Superior temporal gyrus (tissue), 1 donor: ENCODE measurements around the gene KLHL6.
"Not testable (repeated sequence)": the region's sequence is repeated elsewhere in the genome, so short reads cannot be mapped to it uniquely, and the experiment has no call there.

ENCODE experiments used
- DNase-seq: peaks from one replicate; pipeline ENCODE4 v3.0.0-alpha.2; 2016; ENCODE audit errors: extremely low spot score

Gene KLHL6

DNA sequence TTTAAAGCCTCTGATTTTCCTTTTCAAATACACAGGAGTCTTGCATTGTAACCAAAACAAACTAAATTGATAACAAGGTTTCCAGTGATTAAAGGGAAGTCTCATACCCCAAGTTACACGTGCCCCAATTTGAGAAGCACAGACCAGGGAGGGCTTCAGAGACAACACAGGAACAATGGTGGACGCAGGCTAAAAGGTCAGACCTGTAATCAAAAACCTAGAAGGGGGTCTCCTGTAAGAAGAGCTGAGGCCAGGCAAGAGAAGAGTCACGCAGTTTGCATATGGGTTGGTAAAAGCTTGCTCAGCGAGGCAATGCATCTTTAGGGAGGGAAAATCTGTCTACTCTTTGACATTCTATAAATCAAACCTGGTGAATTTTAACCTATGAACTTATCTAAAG is 68.5 kb downstream of the KLHL6 start:
- DNase-seq = no peak

DNA sequence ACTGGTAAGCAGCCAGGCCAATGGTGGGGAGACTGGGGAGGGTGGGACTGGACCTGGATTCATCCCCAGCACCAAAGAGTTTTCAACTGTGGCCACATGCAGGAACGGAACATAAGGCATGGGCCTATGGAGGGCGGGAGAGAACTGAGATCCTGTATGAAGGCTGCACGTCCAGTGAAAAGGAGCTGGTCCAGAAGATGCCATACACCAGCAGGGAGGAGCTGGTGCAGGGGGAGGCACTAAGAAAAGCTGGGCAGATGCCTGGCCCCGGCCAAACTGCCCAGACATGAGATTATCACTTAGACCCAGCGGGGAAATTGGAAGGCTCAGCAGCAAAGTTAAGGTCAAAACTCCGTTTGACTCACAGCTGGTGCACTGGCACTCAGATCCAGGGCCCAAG is 69.0 kb downstream of the KLHL6 start:
- no peak for DNase-seq

DNA sequence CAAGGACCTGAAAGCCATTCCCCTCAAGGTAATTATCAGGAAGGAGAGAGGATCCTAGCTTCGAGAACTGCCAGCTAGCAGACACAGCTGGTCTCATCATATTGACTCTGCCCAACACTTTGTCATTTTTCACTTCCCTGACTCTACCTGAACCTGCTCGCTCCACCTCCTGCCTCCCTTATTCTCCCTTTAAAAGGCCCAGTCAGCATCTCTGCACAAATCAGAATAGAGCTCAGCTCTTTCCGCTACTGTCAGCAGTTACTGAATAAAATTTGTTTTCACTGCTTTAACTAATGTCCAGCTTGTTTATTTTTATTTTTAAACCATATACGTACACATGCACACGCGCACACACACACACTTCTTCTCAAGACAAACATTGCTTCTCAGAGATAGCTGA is 69.9 kb downstream of the KLHL6 start:
- no peak for DNase-seq

DNA sequence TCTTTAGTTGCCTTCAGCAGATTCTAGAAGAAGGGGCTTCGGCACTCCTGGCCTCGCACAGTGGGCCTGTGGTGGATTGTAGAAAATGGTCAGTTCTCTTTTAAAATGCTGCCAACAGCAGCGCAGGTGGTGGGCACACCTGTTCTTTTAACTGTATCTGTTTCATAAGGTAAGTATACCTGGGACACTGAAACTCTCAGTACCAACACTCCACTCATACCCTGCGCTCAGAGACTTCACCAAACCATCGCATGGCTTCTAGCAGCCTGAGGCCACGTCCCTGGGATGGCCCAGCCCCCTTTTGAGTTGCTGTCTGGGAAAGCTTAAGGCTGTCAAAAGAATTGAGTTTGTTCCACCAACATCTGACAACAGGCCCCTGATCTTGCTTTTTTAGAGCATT is 70.4 kb downstream of the KLHL6 start:
- DNase-seq = no peak

DNA sequence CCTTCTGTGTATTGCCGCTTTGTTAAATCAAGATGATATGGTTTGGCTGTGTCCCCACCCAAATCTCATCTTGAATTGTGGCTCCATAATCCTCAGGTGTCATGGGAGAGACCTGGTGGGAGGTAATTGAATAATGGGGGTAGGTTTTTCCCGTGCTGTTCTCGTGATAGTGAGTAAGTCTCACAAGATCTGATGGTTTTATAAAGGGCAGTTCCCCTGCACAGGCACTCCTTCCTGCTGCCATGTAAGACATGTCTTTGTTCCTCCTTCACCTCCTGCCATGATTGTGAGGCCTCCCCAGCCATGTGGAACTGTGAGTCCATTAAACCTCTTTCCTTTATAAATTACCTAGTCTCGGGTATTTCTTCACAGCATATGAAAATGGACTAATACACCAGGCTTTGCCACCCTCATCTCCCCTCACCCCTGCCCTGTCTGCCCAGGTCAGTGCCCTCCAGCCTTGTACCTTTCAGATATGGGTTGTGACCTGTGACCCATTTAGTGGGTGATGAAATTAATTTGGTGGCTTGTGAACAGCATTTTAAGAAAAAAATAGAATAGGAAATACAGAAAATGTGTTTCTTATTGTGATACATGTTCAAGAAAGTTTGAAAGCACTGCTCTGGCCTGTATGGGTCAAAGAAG is 71.0 kb downstream of the KLHL6 start:
- DNase-seq = no peak

DNA sequence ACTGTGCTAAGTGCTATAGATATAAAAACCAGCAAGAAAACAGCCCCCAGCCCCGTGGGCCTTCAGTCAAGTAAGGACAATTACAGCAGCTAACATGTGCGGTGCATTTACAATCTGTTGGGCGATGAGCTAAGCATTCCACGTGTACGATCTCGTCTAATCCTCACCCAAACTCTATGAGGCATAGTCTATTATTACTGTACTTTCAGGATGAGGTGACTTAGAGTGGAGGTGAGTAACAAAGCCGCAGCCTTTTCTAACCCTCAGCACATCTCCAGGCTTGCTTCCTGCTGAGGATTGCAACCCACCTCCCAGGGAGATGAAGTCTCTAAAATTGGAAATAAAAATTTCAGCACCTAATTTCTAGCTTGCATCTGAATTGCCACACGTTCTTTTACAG is 73.9 kb downstream of the KLHL6 start:
- no peak for DNase-seq

DNA sequence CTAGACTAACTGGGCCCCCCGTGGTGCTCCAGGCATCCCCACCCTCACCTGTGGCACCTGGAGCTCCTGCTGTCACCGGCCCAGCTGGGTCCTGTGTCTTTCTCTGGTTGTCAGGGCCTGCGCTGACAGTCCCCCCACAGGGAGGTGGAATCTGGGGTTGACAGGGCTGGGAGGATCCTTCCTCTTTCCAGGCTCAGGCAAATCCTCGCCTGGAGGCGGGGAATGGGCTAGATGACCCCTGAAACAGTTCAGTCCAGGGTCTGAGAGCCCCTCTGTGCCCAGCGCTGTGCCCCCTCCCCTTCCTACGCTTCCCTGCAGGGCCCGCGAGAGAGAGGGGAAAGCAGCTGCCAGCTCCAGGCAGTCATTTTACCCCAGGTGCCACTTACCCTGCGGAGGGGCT is 77.0 kb downstream of the KLHL6 start:
- no peak for DNase-seq

DNA sequence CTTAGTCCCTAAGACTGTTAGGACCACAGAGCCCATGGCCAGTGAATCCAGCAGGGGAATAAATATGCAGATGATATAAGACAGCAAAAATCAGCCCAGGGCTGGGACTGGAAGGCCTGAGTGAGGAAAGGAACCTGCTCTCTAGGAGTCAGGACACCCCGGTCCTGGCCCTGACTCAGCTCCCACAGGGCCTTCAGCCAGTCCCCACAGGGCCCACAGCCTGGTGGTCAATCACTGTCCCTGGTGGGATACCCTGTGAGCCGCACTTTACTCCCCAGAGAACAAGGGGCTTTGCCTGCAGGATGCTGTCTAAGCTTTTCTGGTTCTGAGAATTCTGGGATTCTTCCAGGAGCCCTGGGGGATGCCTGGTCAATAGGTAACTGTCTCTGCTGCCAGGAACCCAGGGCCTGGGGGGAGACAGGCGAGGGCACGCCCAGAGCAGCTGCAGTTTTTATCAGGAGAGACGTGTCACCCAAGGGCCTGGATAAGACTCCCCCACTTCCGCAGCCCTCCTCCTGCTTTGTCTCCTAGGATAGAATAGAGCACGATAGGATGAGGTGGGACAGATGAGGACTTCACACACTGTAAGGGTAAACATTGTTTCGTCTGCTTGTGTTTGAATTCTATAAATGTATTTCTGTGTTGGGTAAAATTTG is 77.6 kb downstream of the KLHL6 start:
- DNase-seq = no peak

DNA sequence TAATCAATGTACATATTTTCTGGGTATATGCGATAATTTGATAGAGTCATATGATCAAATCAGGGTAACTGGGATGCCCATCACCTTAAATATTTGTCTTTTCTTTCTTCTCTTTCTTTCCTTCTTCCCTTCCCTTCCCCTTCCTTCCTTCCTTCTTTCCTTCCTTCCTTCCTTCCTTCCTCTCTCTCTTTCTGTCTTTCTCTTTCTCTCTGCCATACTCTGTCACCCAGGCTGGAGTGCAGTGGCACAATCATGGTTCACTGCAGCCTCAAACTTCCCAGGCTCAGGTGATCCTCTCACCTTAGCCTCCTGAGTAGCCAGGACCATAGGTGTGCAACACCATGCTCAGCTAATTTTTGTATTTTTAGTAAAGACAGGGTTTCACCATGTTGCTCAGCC is 79.7 kb downstream of the KLHL6 start:
- not testable (repeated sequence) for DNase-seq

DNA sequence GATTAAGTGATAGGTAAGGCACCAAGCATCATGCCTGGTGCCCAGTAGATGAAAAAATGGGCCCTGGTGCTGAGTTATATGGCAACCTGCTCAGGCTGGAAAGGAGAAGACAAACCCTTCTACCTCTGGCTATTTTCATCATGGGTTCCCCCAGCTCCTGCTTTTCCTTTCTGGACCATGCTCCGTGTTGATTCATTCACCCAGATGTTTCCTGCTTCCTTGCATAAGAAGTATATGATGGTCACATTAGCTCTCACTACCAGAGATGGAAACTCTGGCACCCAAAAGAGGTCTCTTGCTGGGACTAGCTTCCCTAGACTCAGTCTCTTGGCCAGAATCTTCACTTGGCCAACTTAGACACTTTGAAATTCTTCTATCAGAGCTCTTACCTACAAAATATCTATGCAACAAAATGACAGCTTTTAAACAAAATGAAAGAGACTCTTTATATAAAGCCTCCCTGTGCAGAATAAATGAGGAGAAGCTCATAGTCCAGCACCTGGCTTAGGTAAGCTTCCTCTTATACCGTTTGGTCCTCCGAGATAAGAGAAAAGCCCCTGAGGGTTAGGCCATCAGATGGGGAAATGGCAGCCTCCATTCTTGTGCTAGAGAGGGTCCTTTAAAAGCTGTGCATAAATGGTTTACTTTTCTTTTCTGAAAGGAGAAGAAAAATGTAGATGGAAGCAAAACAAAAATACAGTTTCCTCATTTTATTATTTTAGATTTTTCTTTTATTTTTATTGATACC is 80.3 kb downstream of the KLHL6 start:
- no peak for DNase-seq

DNA sequence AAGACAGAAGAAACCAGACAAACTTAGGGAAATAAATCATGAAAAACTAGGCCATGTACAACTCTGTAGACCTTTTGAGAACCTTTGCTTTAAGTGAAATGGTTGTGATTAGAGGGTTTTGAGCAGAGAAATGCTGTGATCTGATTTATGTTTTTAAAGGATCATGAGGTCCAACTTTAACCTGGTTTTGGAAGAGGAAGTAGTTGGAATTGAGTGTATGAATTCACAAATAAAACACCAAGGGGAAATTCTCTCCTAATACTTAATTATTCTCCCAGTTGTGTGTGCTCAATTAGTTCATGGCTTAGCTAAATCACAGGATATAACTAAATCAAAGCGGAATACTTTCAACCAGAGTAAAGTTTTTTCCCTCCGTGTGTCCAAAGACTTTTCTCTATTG is 81.5 kb downstream of the KLHL6 start:
- no peak for DNase-seq

DNA sequence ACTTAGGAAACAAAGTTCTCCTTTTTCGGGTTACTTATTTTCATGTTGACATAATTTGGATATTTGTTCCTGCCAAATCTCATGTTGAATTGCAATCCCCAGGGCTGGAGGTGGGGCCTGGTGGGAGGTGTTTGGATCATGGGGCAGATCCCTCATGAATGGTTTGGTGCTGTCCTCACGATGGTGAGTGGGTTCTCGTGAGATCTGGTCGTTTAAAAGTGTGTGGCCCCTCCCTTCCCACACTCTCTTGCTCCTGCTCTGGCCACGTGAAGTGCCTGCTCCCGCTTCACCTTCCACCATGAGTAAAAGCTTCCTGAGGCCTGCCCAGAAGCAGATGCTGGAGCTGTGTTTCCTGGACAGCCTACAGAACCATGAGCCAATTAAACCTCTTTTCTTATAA is 83.4 kb downstream of the KLHL6 start:
- DNase-seq = no peak

DNA sequence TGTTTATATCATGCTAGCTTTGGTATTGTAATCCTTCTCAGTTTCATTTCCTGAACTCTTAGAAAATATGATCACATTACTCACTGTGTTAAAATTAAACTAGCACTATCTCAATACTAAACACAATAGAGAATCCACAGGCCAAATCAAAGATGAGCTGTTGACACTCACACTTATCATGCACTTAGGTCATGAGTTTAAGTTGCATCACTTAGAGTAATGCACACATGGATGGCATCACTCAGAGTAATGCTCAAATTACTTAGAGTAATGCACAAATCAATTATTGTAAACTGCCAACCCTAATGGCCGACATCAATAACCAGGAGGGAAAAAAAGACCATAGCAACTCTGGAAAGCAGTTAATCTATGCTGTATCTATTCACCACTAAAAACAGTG is 87.1 kb downstream of the KLHL6 start:
- DNase-seq = no peak

DNA sequence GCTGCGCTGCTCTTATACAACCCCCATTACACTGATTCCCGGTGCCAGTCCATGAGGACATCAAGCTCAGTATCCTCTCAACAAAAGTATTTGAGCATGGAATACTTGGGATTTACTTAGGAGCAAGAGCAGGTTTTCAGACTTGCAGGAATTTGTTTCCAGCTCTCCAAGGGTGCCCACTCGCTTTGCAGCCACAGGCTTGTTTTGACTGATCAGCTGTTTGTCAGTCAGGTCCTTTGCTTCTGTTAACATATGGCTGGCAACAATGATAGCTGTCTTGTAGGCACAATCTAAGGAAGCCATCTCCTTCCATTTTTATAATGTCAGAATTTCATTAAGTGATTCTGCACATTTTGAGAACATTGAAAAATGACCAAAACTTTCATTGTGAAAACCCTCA is 88.9 kb downstream of the KLHL6 start:
- no peak for DNase-seq

DNA sequence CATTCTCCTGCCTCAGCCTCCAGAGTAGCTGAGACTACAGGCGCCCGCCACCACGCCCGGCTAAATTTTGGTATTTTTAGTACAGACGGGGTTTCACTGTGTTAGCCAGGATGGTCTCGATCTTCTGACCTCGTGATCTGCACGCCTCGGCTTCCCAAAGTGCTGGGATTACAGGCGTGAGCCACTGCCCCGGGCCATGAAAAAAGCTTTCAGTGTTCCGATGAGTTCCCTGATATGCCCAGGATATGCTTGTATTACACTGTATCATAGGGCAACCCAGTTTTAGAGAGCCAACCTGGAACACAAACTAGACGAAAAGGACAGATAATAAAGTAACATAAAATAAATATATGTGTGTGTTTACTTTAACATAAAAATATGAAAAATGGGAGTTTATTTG is 89.8 kb downstream of the KLHL6 start:
- not testable (repeated sequence) for DNase-seq

DNA sequence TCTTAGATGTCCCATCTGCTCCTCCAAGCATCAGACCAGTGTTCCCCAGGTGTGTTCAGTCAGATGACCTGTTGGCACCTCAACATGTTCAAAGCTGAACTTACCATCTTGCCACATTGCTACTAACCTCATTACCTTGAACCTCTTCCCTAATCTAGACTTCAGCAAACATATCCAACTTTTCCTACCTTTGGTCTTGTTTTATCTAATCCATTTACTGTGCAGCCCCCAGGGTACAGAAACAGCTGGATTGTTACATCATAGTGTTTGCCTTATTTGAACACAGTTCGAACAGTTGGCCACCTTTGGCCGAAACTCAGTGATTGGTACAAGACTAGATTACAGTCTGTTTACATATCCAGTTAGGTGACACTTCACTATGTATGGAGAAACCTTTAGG is 91.0 kb downstream of the KLHL6 start:
- DNase-seq = no peak

DNA sequence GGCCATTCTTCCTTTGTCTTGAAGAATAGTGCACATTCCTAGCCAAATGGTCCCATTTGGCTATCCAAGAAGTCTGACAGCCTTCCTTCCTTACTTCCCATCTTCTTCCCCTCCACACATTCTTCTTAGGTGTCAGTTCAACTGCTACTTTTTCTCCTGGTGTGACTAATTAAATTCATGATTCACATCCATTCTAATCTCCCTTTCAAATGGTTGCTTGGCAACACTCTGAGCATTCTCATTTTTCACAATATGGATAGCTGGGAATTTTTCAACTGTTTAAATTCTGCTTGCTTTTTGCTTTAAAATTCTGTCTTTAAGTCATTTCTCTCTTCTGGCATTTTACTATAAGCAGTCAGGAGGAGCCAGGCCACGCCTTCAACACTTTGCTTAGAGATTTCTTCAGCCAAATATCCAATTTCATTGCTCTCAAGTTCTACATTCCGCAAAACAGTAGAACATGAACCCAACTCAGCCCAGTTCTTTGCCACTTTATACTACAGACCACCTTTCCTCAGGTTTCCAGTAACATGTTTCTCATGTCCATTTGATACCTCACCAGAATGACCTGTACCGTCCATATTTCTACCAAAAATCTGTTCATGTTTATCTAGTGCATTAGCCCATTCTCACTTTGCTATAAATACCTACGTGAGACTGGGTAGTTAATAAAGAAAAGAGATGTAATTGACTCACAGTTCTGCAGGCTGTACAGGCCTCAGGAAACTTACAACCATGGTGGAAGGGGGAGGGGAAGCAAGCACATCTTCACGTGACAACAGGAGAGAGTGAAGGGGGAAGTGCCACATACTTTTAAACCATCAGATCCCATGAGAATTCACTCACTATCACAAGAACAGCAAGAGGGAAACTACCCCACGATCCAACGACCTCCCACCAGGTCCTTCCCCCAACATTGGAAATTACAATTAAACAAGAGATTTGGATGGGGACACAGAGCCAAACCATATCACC is 95.1 kb downstream of the KLHL6 start:
- DNase-seq = peak; percentile 45

DNA sequence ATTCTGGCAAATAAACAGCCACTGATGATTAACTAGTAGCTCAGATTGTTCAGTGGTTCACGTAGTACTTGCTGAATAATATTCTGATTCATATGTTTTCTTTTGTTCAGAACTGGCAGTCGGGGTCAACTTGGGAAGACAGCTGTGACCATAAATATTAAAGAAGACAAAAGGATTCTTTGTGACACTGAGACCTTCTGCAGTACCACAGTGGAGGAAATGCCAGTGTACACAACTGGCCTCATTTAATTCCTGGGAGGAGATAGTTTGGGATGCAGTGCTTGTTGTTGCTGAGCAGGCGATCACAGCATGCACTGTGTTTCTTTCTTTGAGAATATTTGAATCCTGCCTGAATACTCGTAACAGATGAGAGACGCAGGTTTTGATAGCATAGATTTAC is 100.4 kb downstream of the KLHL6 start:
- peak; percentile 89 for DNase-seq

DNA sequence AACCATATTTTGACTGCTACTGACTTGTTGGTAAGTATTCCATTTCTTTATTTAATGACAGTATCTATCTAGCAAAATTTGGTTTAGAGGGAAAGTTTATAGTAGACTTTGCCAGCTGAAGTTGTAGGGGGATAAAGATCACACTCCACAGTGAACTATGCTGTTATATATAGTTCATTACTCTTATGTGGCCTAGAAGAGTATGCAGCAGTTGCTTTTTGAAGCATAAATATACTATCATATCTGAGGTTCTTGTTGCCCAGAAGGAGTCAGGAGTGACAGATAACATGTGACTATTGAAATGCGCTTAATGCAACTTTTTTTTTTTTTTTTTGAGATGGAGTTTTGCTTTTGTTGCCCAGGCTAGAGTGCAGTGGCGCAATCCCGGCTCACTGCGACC is 101.4 kb downstream of the KLHL6 start:
- DNase-seq = no peak

DNA sequence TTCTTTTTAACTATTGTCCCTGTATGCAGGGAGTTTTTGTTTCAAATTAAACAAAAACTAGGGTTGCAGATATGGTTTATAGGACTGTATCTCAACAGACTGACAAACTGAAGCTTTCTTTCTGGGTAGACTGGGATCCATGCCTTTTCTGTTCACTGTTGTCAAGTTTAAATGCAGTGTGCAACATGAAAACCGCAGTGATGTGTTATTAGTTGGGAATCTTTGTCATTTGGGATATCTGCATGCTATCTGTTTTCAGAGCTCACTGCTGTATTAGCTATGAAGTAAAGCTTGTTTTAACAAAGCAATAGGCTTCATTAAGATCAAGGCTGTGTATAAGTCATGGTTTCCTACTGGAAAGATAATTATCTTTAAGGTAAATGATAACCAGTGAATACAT is 105.7 kb downstream of the KLHL6 start:
- DNase-seq = no peak

DNA sequence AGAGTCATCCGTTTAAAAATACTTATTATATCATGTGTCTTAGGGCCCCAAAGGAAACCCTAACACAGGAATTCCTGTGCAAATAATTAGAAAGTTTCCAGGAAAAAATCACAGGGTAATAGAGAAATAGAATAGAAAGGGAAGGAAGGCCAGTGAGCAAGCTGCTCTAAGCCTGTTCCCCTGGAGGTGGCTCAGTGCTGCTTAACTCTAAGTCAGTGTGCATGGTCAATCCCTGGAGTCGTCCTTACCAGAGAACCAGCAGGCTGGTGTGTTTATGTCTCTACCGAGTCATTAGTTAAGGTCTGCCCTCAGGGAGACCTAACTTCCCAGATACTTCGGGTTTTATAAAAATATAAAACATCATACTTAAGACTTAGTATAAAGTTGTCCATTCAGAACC is 106.1 kb downstream of the KLHL6 start:
- DNase-seq = peak; percentile 68
